NCI-H2081 treated with DMSO at 0.1 percent for 48 hours (cell line): ENCODE measurements around the gene GCKR.

Source experiments
- DNase-seq: peaks from one replicate; lab custom pipeline; 2025; lab: John Stamatoyannopoulos, UW

The GCKR gene

GRCh38 chr2:27571681-27572080 is 75.0 kb downstream of the GCKR start:
- no peak for DNase-seq

GRCh38 chr2:27572439-27572838 is 75.8 kb downstream of the GCKR start:
- no peak for DNase-seq

- no peak for DNase-seq
Observed at GRCh38 chr2:27572998-27573429, 76.4 kb downstream of the GCKR start.
